Loucy (cell line): ENCODE data around the gene S1PR1.

Experiments used
- EZH2phosphoT487 ChIP-seq: fragments of 200-600 bp; IDR thresholded peaks from 2 replicates; pipeline ENCODE4 v1.6.1; 2018; ENCODE audit warnings: antibody characterized with exemption, mild to moderate bottlenecking, moderate library complexity, borderline replicate concordance
- TF ChIP-seq, protein P1 (sequence below): fragments of 200-600 bp; sonication (generic); conservative IDR thresholded peaks from 2 replicates; pipeline ENCODE4 v1.5.1; 2014; ENCODE audit warnings: mild to moderate bottlenecking, antibody characterized with exemption, low read length

DNA sequence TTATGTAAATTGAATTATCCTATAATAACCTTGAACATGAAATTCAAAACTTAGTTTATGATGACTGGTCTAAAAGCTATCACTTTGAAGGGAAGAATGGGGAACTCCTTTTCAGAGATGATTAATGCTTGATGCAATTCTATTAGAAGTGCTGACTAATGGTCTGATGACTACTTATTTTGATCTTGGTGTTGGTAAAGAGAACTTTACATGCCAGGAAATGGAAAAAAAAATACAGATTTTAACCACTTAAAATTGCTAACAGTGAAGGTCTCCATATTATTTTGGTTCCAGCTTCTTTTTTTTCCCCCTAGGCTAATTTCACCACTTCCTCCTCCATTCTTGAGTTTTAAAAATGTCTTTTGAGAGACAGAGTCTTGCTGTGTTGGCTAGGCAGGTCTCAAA is 22.9 kb downstream of the S1PR1 start:
- TF ChIP-seq, protein P1, sequence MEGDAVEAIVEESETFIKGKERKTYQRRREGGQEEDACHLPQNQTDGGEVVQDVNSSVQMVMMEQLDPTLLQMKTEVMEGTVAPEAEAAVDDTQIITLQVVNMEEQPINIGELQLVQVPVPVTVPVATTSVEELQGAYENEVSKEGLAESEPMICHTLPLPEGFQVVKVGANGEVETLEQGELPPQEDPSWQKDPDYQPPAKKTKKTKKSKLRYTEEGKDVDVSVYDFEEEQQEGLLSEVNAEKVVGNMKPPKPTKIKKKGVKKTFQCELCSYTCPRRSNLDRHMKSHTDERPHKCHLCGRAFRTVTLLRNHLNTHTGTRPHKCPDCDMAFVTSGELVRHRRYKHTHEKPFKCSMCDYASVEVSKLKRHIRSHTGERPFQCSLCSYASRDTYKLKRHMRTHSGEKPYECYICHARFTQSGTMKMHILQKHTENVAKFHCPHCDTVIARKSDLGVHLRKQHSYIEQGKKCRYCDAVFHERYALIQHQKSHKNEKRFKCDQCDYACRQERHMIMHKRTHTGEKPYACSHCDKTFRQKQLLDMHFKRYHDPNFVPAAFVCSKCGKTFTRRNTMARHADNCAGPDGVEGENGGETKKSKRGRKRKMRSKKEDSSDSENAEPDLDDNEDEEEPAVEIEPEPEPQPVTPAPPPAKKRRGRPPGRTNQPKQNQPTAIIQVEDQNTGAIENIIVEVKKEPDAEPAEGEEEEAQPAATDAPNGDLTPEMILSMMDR = no peak
- TF ChIP-seq EZH2phosphoT487 = no peak
